Pancreas (tissue), 10 donors: Measurements from ENCODE around the gene TBX5. TPM values are rescaled to one million over a fixed set of nuclear protein-coding genes. Genes with fewer than 3 reads are reported as not detected.

Experiments
- ATAC-seq, 4 donors: fragments of 200-7000 bp; cut with Tn5 transposase; one replicate each; pipeline versions ENCODE4 v1.8.0 to v1.9.1; 2020; ENCODE audit warnings: mild to moderate bottlenecking in 4 of 4, moderate library complexity in 4 of 4
- DNase-seq, 6 donors: peaks; one replicate each; pipeline ENCODE4 v3.0.0-alpha.2; 2020
- FAIRE-seq: peaks from 2 replicates; lab custom pipeline; 2012; peaks lifted over from hg19 to GRCh38; lab: Jason Lieb, UNC
- H3K27ac ChIP-seq, 4 donors: fragments of 200-600 bp; sonication (generic); 1 replicate in 3 of 4; 2 replicates in 1 of 4; pipeline versions ENCODE4 v1.5.0 to v1.8.0; 2020
- H3K27me3 ChIP-seq, 4 donors: fragments of 200-600 bp; one replicate each; pipeline ENCODE4 v1.8.0; 2021
- H3K36me3 ChIP-seq, 3 donors: fragments of 200-600 bp; sonication (generic) in 1 of 3; one replicate each; pipeline versions ENCODE4 v1.5.0 to v1.8.0; 2020 to 2021
- H3K4me1 ChIP-seq, 3 donors: fragments of 200-600 bp; one replicate each; pipeline ENCODE4 v1.8.0; 2021
- H3K4me3 ChIP-seq, 4 donors: fragments of 200-600 bp; sonication (generic) in 2 of 4; one replicate each; pipeline versions ENCODE4 v1.5.0 to v1.8.0; 2020 to 2021
- H3K9me3 ChIP-seq, 4 donors: fragments of 200-600 bp; one replicate each; pipeline ENCODE4 v1.8.0; 2021
- WGBS, 2 donors: extraction: QIAGEN DNeasy Blood & Tissue Kit; methylation state at CpG; one replicate each; pipeline ENCODE4 v1.1.7; 2013; 5-methylcytosine and 5-hydroxymethylcytosine counted together
- intact Hi-C, 3 donors: fragments of 100-400 bp; cut with DNase I; formaldehyde crosslinking; loops; one replicate each; pipeline versions ENCODE4 v1.11.1 to v1.14.2; 2022
- polyA plus RNA-seq, 2 donors: library from polyadenylated mRNA; stranded (reverse); fragments of 200-250 nt; gene quantifications; one replicate each; pipeline ENCODE4 v1.2.3, GENCODE V29; 2013
- total RNA-seq, 6 donors: library from RNA; stranded (reverse); fragmentation: NEBNext Ultra II Directional in 4 of 6; extraction: Animal tissue kit (Norgen Biotek cat#: 25700) in 4 of 6; gene quantifications; one replicate each; pipeline versions ENCODE4 v1.2.1 to v1.2.4, GENCODE V29; 2021 to 2023
- TF ChIP-seq, protein P1 (sequence below), 4 donors: fragments of 200-600 bp; sonication (generic) in 3 of 4; IDR thresholded peaks; one replicate each; pipeline versions ENCODE4 v1.5.0 to v1.8.0; 2021; ENCODE audit warnings: antibody characterized with exemption in 4 of 4
- donor health status: healthy with polysubstance abuse.
- donor health status: DM: no; HTN: no; CAD: no; lungs with moderate emphysema.
- donor health status: DM: no; HTN: no; CAD: no.
- donor health status: control.
- donor health status: control.
- donor health status: Bipolar disorder and iron deficiency.
- donor health status: DM: yes; HTN: yes; CAD: no.
- donor health status: DM: no; HTN: no; CAD: no.
- donor health status: DM: no; HTN: no; CAD: no.
- donor health status: DM: yes; HTN: yes; CAD: no.

The TBX5 gene
- total and polyA plus RNA-seq, 8 donors = 0.02 TPM; not detected in 7

DNA sequence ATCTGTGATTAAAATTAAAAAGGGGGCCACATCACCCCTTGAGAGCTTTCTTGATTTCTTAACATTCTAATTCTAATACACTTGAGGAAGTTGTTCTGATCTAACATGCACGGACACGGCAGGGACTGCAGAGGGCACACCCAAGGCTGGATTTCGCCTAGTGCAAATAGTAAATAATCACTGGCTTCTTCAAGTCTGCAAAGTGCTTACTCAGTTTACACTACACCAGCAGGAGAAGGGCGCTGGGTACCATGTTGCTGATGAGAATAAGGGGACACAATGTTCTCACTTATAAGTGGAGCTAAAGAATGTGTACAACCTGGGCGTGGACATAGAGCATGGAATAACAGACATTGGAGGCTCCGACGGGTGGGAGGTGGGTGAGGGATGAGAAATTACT is 34.2 kb downstream of the TBX5 start:
- TF ChIP-seq, protein P1, sequence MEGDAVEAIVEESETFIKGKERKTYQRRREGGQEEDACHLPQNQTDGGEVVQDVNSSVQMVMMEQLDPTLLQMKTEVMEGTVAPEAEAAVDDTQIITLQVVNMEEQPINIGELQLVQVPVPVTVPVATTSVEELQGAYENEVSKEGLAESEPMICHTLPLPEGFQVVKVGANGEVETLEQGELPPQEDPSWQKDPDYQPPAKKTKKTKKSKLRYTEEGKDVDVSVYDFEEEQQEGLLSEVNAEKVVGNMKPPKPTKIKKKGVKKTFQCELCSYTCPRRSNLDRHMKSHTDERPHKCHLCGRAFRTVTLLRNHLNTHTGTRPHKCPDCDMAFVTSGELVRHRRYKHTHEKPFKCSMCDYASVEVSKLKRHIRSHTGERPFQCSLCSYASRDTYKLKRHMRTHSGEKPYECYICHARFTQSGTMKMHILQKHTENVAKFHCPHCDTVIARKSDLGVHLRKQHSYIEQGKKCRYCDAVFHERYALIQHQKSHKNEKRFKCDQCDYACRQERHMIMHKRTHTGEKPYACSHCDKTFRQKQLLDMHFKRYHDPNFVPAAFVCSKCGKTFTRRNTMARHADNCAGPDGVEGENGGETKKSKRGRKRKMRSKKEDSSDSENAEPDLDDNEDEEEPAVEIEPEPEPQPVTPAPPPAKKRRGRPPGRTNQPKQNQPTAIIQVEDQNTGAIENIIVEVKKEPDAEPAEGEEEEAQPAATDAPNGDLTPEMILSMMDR (IDR thresholded peaks at IDR 0.05) = no peak
- Histone ChIP-seq H3K36me3 (no peaks in the 10 kb centered on the region), H3K9me3 (no peaks in the 10 kb centered on the region), H3K27ac (no peak overlapping the region), H3K27me3 (peaks cover 0 to 7% (median 0%) of the 10 kb centered on the region in 4 donors), H3K4me1 (no peaks in the 10 kb centered on the region), H3K4me3 (no peak overlapping the region)
- no peak for FAIRE-seq
- no peak for DNase-seq
- ATAC-seq = no peak
- WGBS, 2 donors = 48 to 56% methylated on average over 7 of the region's 7 CpGs
- intact Hi-C loops = no loop called here

DNA sequence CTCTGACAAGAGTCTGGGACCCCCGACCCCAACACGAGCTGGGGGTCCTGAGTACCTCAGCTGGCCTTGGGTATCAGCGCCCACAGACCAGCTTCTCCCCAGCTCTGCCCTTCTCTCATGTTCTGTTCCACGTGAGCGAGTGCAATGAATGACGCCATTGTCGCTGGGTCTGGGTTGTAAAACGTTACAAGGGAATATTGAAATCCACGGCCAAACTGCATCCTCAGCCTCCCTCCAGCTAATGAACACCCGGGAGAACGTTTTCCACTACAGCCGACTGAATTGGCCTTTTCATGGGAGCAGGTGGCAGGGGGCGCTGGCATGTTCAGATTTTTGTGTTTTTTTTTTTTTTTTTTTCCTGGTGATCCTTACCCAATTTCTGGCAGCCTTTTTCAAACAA is 34.7 kb downstream of the TBX5 start:
- TF ChIP-seq, protein P1 (IDR thresholded peaks at IDR 0.05) = no peak
- Histone ChIP-seq H3K27me3 (peaks cover 0 to 7% (median 0%) of the 10 kb centered on the region in 4 donors), H3K9me3 (no peaks in the 10 kb centered on the region), H3K4me3 (no peak overlapping the region), H3K36me3 (no peaks in the 10 kb centered on the region), H3K4me1 (no peaks in the 10 kb centered on the region), H3K27ac (no peak overlapping the region)
- 41 to 45% methylated on average over 13 of the region's 13 CpGs for WGBS, 2 donors
- no peak for ATAC-seq
- DNase-seq = no peak
- intact Hi-C loops = no loop called here
- no peak for FAIRE-seq

DNA sequence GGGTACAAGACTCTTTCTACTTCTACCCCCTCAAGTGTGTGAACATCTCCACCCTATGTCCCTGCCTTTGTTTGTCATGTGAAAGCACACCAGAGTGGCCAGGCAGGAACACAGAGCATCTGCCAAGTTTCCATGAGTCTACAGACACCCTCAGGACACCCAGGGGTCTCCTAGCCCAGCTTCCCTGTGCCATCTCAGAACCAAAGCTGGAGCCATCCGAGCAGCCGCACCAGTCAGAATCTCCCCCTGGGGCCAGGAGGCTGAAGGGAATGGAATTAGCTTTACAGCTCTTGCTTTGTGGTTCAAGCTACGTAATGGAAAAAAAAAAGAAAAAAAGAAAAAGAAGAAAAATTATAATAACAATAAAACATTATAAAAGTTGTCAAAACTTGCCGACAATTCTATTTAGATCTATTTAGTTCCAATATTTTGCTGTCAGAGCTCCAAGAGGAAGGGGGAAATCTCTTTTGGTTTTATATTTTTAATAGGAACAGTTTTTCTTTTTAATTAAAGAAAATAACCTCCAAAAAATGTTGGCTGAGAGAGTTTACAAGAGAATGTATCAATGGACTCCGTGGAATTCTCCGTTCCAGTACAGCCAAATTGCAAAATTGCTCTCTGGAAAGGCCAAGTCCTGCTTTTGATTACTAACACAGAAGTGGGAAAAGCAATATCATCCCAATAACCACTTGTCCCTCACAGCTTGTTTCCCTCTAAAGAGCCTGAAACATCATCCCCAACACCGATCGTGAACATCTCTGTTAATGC is 37.1 kb downstream of the TBX5 start:
- no peak overlapping the region for H3K27ac ChIP-seq
- FAIRE-seq = no peak
- 63 to 75% methylated on average over 8 of the region's 8 CpGs for WGBS, 2 donors

DNA sequence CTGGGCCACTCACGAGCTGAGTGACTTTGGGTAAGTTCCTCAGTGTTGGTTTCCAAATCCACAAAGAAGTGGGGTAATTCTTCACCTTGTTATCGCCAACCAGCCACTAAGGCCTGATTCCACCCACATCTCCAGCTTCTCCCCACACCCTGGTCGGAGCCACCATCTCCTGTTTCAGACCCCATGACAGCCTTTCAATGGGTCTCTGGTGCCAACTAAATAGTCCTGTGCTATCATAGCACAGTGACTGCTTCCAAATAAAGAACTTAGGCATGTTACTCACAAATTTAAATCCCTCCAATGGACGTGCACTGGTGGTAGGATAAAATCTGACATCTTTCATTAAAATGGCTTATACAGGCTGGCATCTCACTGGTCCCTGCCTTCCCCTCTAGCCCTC is 44.0 kb downstream of the TBX5 start:
- no peak overlapping the region for H3K27ac ChIP-seq
- no peaks in the 10 kb centered on the region for H3K36me3 ChIP-seq
- WGBS, 2 donors = 49 to 52% methylated on average over 4 of the region's 4 CpGs
- DNase-seq = no peak
- H3K9me3 ChIP-seq = no peaks in the 10 kb centered on the region
- no peaks in the 10 kb centered on the region for H3K4me1 ChIP-seq
- no peak for FAIRE-seq
- TF ChIP-seq, protein P1 (IDR thresholded peaks at IDR 0.05) = no peak
- peaks cover 0 to 5% (median 0%) of the 10 kb centered on the region in 4 donors for H3K27me3 ChIP-seq
- intact Hi-C loops = no loop called here
- ATAC-seq = no peak
- H3K4me3 ChIP-seq = no peak overlapping the region

More for the DNA sequence above, 37.1 kb downstream of the TBX5 start:
- TF ChIP-seq, protein P1 (IDR thresholded peaks at IDR 0.05) = no peak
- Histone ChIP-seq H3K9me3 (no peaks in the 10 kb centered on the region), H3K27me3 (peaks cover 0 to 12% (median 0%) of the 10 kb centered on the region in 4 donors), H3K4me1 (no peaks in the 10 kb centered on the region), H3K36me3 (no peaks in the 10 kb centered on the region), H3K4me3 (no peak overlapping the region)
- intact Hi-C loops = no loop called here
- no peak for ATAC-seq
- DNase-seq = no peak

DNA sequence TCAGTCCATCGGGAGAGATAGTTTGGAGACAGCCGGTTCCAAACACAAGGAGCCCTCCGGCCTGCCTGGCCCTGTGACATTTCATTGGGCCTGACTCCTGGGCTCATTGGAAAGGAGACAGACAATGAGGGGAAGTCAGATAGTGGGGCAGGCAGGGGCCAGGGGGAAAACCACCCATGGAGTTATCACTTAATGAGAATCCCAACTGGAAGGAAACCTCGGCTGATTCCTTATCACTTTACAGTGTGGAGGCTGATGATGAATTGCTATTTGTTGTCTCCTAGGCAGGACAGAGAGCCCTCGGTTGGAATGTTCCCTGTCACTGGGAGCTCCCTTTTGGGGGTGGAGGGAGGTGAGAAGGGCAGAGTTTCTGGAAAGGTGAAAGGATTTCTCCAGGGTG is 44.4 kb downstream of the TBX5 start:
- no peak for ATAC-seq
- Histone ChIP-seq H3K27ac (no peak overlapping the region), H3K9me3 (no peaks in the 10 kb centered on the region), H3K36me3 (no peaks in the 10 kb centered on the region), H3K4me3 (no peak overlapping the region), H3K27me3 (peaks cover 0 to 5% (median 0%) of the 10 kb centered on the region in 4 donors), H3K4me1 (no peaks in the 10 kb centered on the region)
- no peak for FAIRE-seq
- intact Hi-C loops = no loop called here
- 28 to 32% methylated on average over 5 of the region's 5 CpGs for WGBS, 2 donors
- no peak for DNase-seq
- TF ChIP-seq, protein P1 (IDR thresholded peaks at IDR 0.05) = no peak
